ENCODE measurements around the gene SEC24B.
"Not testable (repeated sequence)": the region's sequence is repeated elsewhere in the genome, so short reads cannot be mapped to it uniquely, and the experiment has no call there.

The SEC24B gene

GRCh38 chr4:109434007-109434971 lies 674 bp downstream of the SEC24B start:
- no peak for DNase-seq

GRCh38 chr4:109435635-109436034 lies 2.0 kb downstream of the SEC24B start:
- no peak for DNase-seq

GRCh38 chr4:109436504-109436903 lies 2.9 kb downstream of the SEC24B start:
- DNase-seq = no peak

- DNase-seq = no peak
Measured at GRCh38 chr4:109440948-109441347, 7.3 kb downstream of the SEC24B start.

GRCh38 chr4:109441862-109442458 lies 8.3 kb downstream of the SEC24B start:
- no peak for DNase-seq

GRCh38 chr4:109444182-109444844 lies 10.7 kb downstream of the SEC24B start:
- DNase-seq = peak; percentile 36

GRCh38 chr4:109447278-109447677 lies 13.7 kb downstream of the SEC24B start:
- no peak for DNase-seq

GRCh38 chr4:109451544-109452273 lies 18.1 kb downstream of the SEC24B start:
- DNase-seq = no peak

GRCh38 chr4:109453110-109453509 lies 19.5 kb downstream of the SEC24B start:
- DNase-seq = not testable (repeated sequence)

GRCh38 chr4:109462297-109462696 lies 28.7 kb downstream of the SEC24B start:
- DNase-seq = peak; percentile 32

GRCh38 chr4:109462802-109463201 lies 29.2 kb downstream of the SEC24B start:
- DNase-seq = no peak

GRCh38 chr4:109465069-109465468 lies 31.5 kb downstream of the SEC24B start:
- no peak for DNase-seq

GRCh38 chr4:109469915-109470314 lies 36.3 kb downstream of the SEC24B start:
- DNase-seq = no peak

- peak; percentile 67 for DNase-seq
Measured at GRCh38 chr4:109472343-109472761, 38.7 kb downstream of the SEC24B start.

GRCh38 chr4:109473824-109474223 lies 40.2 kb downstream of the SEC24B start:
- DNase-seq = no peak

GRCh38 chr4:109486007-109486406 lies 52.4 kb downstream of the SEC24B start:
- no peak for DNase-seq

- no peak for DNase-seq
Measured at GRCh38 chr4:109494563-109494962, 60.9 kb downstream of the SEC24B start.

- no peak for DNase-seq
Measured at GRCh38 chr4:109495514-109495913, 61.9 kb downstream of the SEC24B start.

- no peak for DNase-seq
Measured at GRCh38 chr4:109496875-109497274, 63.3 kb downstream of the SEC24B start.

- DNase-seq = no peak
Measured at GRCh38 chr4:109497511-109497910, 63.9 kb downstream of the SEC24B start.

- DNase-seq = no peak
Measured at GRCh38 chr4:109499513-109499912, 65.9 kb downstream of the SEC24B start.

GRCh38 chr4:109506890-109507289 lies 73.3 kb downstream of the SEC24B start:
- DNase-seq = no peak

- no peak for DNase-seq
Measured at GRCh38 chr4:109510687-109511086, 77.1 kb downstream of the SEC24B start.

All from MV-4-11 (cell line).